Keratinocyte (primary cell): ENCODE results near the gene GPSM1. TPM values are rescaled to one million over a fixed set of nuclear protein-coding genes. Genes with fewer than 3 reads are reported as not detected.

Experiments used
- DNase-seq: peaks from one replicate; pipeline ENCODE4 v3.0.0-alpha.2; 2011; ENCODE audit warnings: low read depth, missing footprints, low spot score
- FAIRE-seq: peaks from 2 replicates; lab custom pipeline; 2011; peaks lifted over from hg19 to GRCh38; lab: Jason Lieb, UNC
- H2AFZ ChIP-seq: 2 replicates; pipeline ENCODE4 v1.6.0; 2012; ENCODE audit warnings: low read length, control low read depth, inconsistent platforms; ENCODE audit not compliant: control insufficient read depth
- H3K27ac ChIP-seq: 2 replicates; pipeline ENCODE4 v1.5.1; 2011; ENCODE audit warnings: low read length; ENCODE audit not compliant: control insufficient read depth, insufficient read depth
- H3K27me3 ChIP-seq: 3 replicates; pipeline ENCODE4 v1.6.0; 2011; ENCODE audit warnings: low read length; ENCODE audit not compliant: control insufficient read depth, insufficient read depth; ENCODE audit errors: extremely low read depth
- H3K36me3 ChIP-seq, 2 experiments: 2 replicates in 1 of 2; 3 replicates in 1 of 2; pipeline ENCODE4 v1.5.1; 2011; ENCODE audit warnings: low read length in 2 of 2, mild to moderate bottlenecking in 1 of 2; ENCODE audit not compliant: control insufficient read depth in 2 of 2, insufficient read depth in 2 of 2; ENCODE audit errors: extremely low read depth in 1 of 2
- H3K4me1 ChIP-seq: 3 replicates; pipeline ENCODE4 v1.5.1; 2011; ENCODE audit warnings: low read length; ENCODE audit not compliant: control insufficient read depth, insufficient read depth; ENCODE audit errors: extremely low read depth
- H3K4me2 ChIP-seq: 3 replicates; pipeline ENCODE4 v1.6.0; 2011; ENCODE audit warnings: low read depth, low read length; ENCODE audit not compliant: control insufficient read depth, insufficient read depth; ENCODE audit errors: extremely low read depth
- H3K4me3 ChIP-seq, 3 experiments: fragments of 200-600 bp in 1 of 3; sonication (generic) in 1 of 3; 2 replicates in 2 of 3; 3 replicates in 1 of 3; pipeline ENCODE4 v1.5.1; 2011 to 2016; ENCODE audit warnings: low read length in 3 of 3, mild to moderate bottlenecking in 3 of 3, control low read depth in 2 of 3, inconsistent platforms in 1 of 3, low read depth in 1 of 3, mixed read lengths in 1 of 3, mixed run types in 1 of 3, moderate library complexity in 1 of 3; ENCODE audit not compliant: control insufficient read depth in 2 of 3, insufficient read depth in 2 of 3; ENCODE audit errors: extremely low read depth in 1 of 3
- H3K79me2 ChIP-seq: 2 replicates; pipeline ENCODE4 v1.6.0; 2012; ENCODE audit warnings: low read length; ENCODE audit not compliant: control insufficient read depth, insufficient read depth
- H3K9ac ChIP-seq: 3 replicates; pipeline ENCODE4 v1.6.0; 2011; ENCODE audit warnings: low read length; ENCODE audit not compliant: control insufficient read depth, insufficient read depth; ENCODE audit errors: extremely low read depth
- H3K9me1 ChIP-seq: 3 replicates; pipeline ENCODE4 v1.6.0; 2011; ENCODE audit warnings: low read length; ENCODE audit not compliant: control insufficient read depth, insufficient read depth; ENCODE audit errors: extremely low read depth
- H3K9me3 ChIP-seq: 2 replicates; pipeline ENCODE4 v1.5.1; 2012; ENCODE audit warnings: low read depth, low read length; ENCODE audit not compliant: control insufficient read depth
- H4K20me1 ChIP-seq: 3 replicates; pipeline ENCODE4 v1.6.0; 2011; ENCODE audit warnings: low read length; ENCODE audit not compliant: control insufficient read depth, insufficient read depth; ENCODE audit errors: extremely low read depth
- CTCF ChIP-seq, 3 experiments: IDR thresholded peaks in 1 of 3; conservative IDR thresholded peaks in 1 of 3; optimal IDR thresholded peaks in 1 of 3; 2 replicates in 2 of 3; 3 replicates in 1 of 3; pipeline versions ENCODE3 to v1.5.1; 2011; ENCODE audit warnings: low read length in 3 of 3, mild to moderate bottlenecking in 3 of 3, moderate library complexity in 2 of 3, control low read depth in 1 of 3, inconsistent platforms in 1 of 3; ENCODE audit not compliant: insufficient read depth in 2 of 3; ENCODE audit errors: extremely low read depth in 1 of 3
- EZH2 ChIP-seq: IDR thresholded peaks from one replicate; pipeline ENCODE4 v1.6.1; 2012; ENCODE audit warnings: inconsistent platforms, mild to moderate bottlenecking, low read length, moderate library complexity
- dilution Hi-C: fragments of 300-500 bp; cut with MboI; formaldehyde crosslinking; loops from one replicate; pipeline ENCODE4 v1.7.0; 2020; ENCODE audit warnings: low sequenced_read_pairs; ENCODE audit not compliant: extremely low pct_ligation_motif_present
- polyA plus RNA-seq, 5 experiments: library from polyadenylated mRNA; depleted of rRNA in 3 of 5; stranded (reverse) in 3 of 5; stranded (forward) in 1 of 5; unstranded in 1 of 5; fragments of >200 nt; gene quantifications; 1 replicate in 1 of 5; 2 replicates in 3 of 5; 3 replicates in 1 of 5; pipeline versions ENCODE4 v1.2.1 to v1.2.3, GENCODE V29; 2011 to 2012; ENCODE audit warnings: missing spikeins in 2 of 5, low read depth in 1 of 5, low replicate concordance in 1 of 5

The GPSM1 gene
- polyA plus RNA-seq, 1 donor (not counting 4 experiments of a cell fraction or from before 2014, with no cell fraction given) = 2.5 TPM

DNA sequence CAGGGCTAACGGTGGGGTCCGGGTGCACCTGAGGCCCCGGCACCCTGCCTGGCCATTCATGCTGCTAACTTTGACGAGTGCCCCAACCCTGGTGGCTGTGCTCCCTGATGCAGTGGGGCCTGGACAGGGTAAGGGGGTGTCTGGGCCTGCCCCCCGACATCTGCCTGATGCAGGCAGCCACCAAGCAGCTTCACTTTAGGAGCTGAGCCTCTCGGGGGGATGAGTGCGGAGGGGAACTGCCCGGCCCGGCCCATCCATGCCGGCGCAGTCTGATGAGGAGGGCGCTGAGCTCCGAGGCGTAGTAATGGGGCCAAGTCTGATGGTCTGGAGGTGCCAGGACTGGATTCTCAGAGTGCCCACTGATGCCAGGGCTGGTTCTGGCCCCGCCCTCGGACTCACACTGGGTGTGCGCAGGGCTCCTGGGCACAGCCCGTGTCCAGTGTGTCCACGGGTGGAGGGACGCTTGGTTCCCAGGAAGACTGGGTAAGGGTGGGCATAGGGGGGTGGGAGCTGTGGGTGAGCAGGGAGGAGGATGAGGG, 19.7 kb downstream of the GPSM1 start:
- H3K9me3 ChIP-seq = no peaks in the 10 kb centered on the region
- no peaks in the 10 kb centered on the region for H4K20me1 ChIP-seq
- H3K4me3 ChIP-seq = no peak overlapping the region
- no peaks in the 10 kb centered on the region for H3K36me3 ChIP-seq
- FAIRE-seq (no peak), DNase-seq (no peak)
- H3K27ac ChIP-seq = no peak overlapping the region
- no peak overlapping the region for H2AFZ ChIP-seq
- H3K79me2 ChIP-seq = no peaks in the 10 kb centered on the region
- H3K4me2 ChIP-seq = no peak overlapping the region
- peaks cover 23% of the 10 kb centered on the region for H3K4me1 ChIP-seq
- no peak for TF ChIP-seq EZH2
- TF ChIP-seq CTCF (optimal IDR thresholded peaks at IDR 0.05 in 1 of 3, IDR thresholded peaks at IDR 0.05 in 1 of 3, conservative IDR thresholded peaks at IDR 0.05 in 1 of 3; ENCODE audit: extremely low read depth in 1 of 3, insufficient read depth in 2 of 3, low read length in 3 of 3) = no peak
- dilution Hi-C loops = no loop called here
- no peak overlapping the region for H3K9ac ChIP-seq
- peaks cover 2% of the 10 kb centered on the region for H3K27me3 ChIP-seq
- no peaks in the 10 kb centered on the region for H3K9me1 ChIP-seq

GRCh38 chr9:136347472-136348256, 20.3 kb downstream of the GPSM1 start:
- Histone ChIP-seq H3K9ac (no peak overlapping the region), H2AFZ (no peak overlapping the region), H3K4me2 (no peak overlapping the region), H4K20me1 (no peaks in the 10 kb centered on the region), H3K9me1 (no peaks in the 10 kb centered on the region), H3K27ac (no peak overlapping the region), H3K4me3 (no peak overlapping the region), H3K36me3 (no peaks in the 10 kb centered on the region), H3K27me3 (no peaks in the 10 kb centered on the region), H3K4me1 (peaks cover 23% of the 10 kb centered on the region), H3K79me2 (no peaks in the 10 kb centered on the region), H3K9me3 (no peaks in the 10 kb centered on the region)
- dilution Hi-C loops = no loop called here
- no peak for FAIRE-seq
- no peak for TF ChIP-seq CTCF (optimal IDR thresholded peaks at IDR 0.05 in 1 of 3, IDR thresholded peaks at IDR 0.05 in 1 of 3, conservative IDR thresholded peaks at IDR 0.05 in 1 of 3; ENCODE audit: extremely low read depth in 1 of 3, insufficient read depth in 2 of 3, low read length in 3 of 3)
- DNase-seq = no peak
